Omental fat pad (tissue), 4 donors: ENCODE measurements around the gene ABCC1. TPM values are rescaled to one million over a fixed set of nuclear protein-coding genes. Genes with fewer than 3 reads are reported as not detected.
A peak's percentile ranks its signal among the peaks of the same experiment; 100 is the strongest.

Experiments used
- ATAC-seq: fragments of 150-250 bp; one replicate; pipeline ENCODE4 v1.9.1; 2016; ENCODE audit warnings: mild to moderate bottlenecking, moderate library complexity; ENCODE audit not compliant: low FRiP score
- DNase-seq: peaks from one replicate; pipeline ENCODE4 v3.0.0-alpha.2; 2019; ENCODE audit warnings: low spot score
- total RNA-seq, 4 donors: library from RNA; depleted of rRNA; stranded (reverse); fragments of >200 nt; gene quantifications; one replicate each; pipeline ENCODE4 v1.1.0, GENCODE V29; 2016
- TF ChIP-seq, protein P1 (sequence below), 3 donors: fragments of 450-650 bp; IDR thresholded peaks; one replicate each; pipeline ENCODE4 v1.5.1; 2016 to 2017; ENCODE audit warnings: antibody characterized with exemption in 3 of 3, mild to moderate bottlenecking in 3 of 3, moderate library complexity in 2 of 3

The ABCC1 gene
- total RNA-seq, 4 donors from 2014 or later = 21.8 to 53.2 (median 36.3) TPM

DNA sequence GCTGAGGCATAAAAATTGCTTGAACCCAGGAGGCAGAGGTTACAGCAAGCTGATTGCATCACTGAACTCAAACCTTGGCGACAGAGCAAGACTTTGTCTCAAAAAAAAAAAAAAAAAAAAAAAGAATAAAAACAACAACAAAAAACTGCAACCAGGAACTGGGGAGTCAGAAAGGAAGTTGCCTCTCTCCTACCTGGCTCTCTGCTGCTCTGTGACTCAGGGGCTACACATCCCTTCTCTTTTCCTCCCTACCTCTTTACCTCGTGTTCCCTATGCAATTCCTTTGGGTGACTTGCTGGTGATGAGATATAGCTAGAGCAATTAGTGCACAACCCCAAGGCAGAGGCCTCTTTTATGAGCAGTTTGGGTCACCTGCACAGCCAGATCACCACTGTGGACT, 95.9 kb downstream of the ABCC1 start:
- DNase-seq (no peak), ATAC-seq (no peak)
- TF ChIP-seq, protein P1, sequence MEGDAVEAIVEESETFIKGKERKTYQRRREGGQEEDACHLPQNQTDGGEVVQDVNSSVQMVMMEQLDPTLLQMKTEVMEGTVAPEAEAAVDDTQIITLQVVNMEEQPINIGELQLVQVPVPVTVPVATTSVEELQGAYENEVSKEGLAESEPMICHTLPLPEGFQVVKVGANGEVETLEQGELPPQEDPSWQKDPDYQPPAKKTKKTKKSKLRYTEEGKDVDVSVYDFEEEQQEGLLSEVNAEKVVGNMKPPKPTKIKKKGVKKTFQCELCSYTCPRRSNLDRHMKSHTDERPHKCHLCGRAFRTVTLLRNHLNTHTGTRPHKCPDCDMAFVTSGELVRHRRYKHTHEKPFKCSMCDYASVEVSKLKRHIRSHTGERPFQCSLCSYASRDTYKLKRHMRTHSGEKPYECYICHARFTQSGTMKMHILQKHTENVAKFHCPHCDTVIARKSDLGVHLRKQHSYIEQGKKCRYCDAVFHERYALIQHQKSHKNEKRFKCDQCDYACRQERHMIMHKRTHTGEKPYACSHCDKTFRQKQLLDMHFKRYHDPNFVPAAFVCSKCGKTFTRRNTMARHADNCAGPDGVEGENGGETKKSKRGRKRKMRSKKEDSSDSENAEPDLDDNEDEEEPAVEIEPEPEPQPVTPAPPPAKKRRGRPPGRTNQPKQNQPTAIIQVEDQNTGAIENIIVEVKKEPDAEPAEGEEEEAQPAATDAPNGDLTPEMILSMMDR (IDR thresholded peaks at IDR 0.05) = no peak

DNA sequence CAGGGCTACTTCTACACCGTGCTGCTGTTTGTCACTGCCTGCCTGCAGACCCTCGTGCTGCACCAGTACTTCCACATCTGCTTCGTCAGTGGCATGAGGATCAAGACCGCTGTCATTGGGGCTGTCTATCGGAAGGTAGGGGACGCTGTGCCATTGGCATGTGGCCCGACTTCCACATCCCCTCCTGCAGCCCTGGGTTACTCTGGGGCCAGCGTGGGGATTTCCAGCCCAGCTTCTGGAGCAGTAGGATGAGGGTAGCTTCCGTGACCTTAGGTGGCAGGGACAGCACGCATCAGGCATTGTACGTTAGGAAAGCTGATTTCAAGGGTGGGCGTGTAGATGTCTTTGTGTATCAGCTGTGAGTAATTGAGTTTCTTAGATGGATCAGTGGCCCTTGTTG, 96.5 kb downstream of the ABCC1 start:
- TF ChIP-seq, protein P1 (IDR thresholded peaks at IDR 0.05) = no peak
- DNase-seq = no peak
- ATAC-seq = no peak

DNA sequence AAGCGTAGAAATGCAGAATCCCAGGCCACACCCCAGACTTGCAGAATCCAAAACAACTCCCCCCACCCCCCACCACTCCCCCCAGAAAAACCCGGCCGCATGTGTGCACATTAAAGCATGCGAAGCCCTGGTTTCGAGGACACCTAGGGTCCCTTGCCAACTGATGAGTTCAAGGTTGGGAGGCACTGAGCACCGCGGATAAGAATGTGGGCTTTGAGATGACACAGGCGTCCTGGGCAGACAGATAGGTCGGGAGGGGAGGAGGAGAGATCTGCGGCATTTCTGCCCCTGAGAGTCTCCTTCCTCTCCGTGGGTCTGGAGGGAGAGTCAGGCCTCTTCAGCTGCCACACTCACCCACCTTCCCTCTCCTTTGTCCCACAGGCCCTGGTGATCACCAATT, 98.3 kb downstream of the ABCC1 start:
- no peak for DNase-seq
- TF ChIP-seq, protein P1 (IDR thresholded peaks at IDR 0.05) = no peak
- peak; percentile 7 for ATAC-seq

DNA sequence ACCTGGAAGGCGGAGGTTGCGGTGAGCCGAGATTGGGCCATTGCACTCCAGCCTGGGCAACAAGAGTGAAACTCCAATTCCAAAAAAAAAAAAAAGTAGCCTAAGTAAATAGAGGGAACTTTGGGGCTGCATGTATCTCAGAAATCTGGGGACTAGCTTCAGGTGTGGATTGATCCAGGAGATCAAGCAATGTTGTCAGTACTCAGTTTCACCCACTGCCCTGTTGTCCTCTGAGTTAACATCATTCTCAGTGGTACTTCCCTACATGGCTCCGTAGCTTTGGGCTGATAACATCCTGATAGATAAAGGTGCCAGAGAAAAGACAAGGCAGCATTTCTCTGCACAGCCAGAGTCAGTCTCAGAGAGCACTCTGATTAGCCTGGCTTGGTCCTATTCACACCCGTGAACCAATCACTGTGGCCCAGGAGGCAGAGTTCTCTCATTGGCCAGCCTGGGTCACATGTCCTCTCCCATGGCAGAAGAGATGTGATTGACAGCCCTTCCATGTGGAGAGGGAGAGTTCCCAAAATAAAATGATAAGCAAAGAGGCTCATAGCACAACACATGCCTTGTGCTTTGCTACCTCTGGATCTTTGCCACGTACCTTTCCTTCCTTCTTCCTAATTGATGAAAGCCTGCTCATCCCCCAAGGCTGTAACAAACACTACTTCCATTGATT, 99.6 kb downstream of the ABCC1 start:
- ATAC-seq = no peak

DNA sequence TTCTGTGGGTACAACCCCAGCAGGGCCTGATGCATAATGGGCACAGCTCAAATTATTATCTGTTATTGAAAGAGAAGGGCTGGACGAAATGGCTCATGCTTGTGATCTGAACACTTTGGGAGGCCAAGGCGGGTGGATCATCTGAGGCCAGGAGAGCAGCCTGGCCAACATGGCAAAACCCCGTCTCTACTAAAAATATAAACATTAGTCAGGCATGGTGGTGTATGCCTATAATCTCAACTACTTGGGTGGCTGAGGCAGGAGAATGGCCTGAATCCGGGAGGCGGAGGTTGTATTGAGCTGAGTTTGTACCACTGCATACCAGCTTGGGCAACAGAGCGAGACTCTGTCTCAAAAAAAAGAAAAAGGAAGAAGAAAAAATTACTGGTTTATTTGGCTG, 100.7 kb downstream of the ABCC1 start:
- DNase-seq (no peak), ATAC-seq (no peak)
- TF ChIP-seq, protein P1 (IDR thresholded peaks at IDR 0.05) = no peak

More for the DNA sequence above, 99.6 kb downstream of the ABCC1 start:
- TF ChIP-seq, protein P1 (IDR thresholded peaks at IDR 0.05) = no peak
- DNase-seq = no peak

DNA sequence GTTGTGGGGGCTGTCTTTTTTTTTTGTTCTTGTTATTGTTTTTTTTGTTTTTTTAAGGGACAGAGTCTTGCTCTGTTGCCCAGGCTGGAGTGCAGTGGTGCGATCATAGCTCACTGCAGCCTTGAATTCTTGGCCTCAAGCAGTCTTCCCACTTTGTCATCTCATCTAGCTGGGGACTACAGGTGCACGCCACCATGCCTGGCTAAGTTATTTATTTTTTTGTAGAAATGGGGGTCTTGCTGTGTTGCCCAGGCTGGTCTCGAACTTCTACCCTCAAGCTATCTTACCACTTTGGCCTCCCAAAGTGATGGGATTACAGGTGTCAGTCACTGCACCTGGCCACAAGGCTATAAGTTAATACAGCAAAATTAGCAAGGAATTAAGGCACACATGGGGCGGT, 101.7 kb downstream of the ABCC1 start:
- DNase-seq = no peak
- no peak for ATAC-seq
- TF ChIP-seq, protein P1 (IDR thresholded peaks at IDR 0.05) = no peak

DNA sequence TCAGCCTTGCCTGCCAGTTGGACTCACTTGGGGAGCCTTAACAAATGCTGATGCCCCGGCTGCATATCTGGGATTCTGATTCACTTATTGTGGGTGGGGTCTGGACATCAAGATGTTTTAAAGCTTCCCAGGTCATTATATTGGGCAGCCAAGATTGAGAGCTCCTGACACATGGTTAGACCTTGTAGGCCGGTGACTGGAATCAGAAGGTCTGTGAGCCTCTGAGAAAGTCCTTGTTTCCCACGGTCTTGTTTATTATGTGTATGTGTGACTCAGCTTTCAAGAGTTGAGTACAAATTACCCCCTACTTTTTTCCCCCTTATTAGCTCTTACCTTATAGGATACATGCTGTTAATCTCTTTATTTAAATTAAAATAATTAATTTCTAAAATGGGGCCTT, 103.5 kb downstream of the ABCC1 start:
- TF ChIP-seq, protein P1 (IDR thresholded peaks at IDR 0.05) = no peak
- no peak for DNase-seq
- no peak for ATAC-seq
